PC-9 (cell line): ENCODE data around the gene STRIP2. TPM values are rescaled to one million over a fixed set of nuclear protein-coding genes. Genes with fewer than 3 reads are reported as not detected.

Experiments used
- BruUV-seq: library from RNA; stranded (reverse); fragments of 400-500 nt; replicated peaks from 2 replicates; lab custom pipeline; 2021; lab: Mats Ljungman, UMichigan
- CTCF ChIA-PET: fragments of 300-600 bp; sonication (Branson Sonifier 250); formaldehyde crosslinking; loops from one replicate; lab custom pipeline; 2022; ENCODE audit warnings: antibody characterized with exemption; lab: Charles Lee
- POLR2A ChIA-PET: fragments of 300-600 bp; sonication (Branson Sonifier 250); formaldehyde crosslinking; loops from one replicate; lab custom pipeline; 2022; ENCODE audit warnings: antibody characterized with exemption; ENCODE audit not compliant: unreplicated experiment; lab: Charles Lee
- DNase-seq, 2 experiments: peaks; one replicate each; pipeline versions ENCODE4 v3.0.0 to v3.0.0-alpha.2; 2015 to 2022; ENCODE audit warnings: mixed read lengths in 1 of 2
- H2AFZ ChIP-seq: fragments of 200-600 bp; sonication (generic); 2 replicates; pipeline ENCODE4 v1.8.1; 2017; ENCODE audit warnings: antibody characterized with exemption
- H3F3A ChIP-seq: fragments of 200-600 bp; sonication (generic); 2 replicates; pipeline ENCODE4 v1.8.1; 2017; ENCODE audit warnings: antibody characterized with exemption, mild to moderate bottlenecking, low read depth; ENCODE audit not compliant: insufficient read depth
- H3K27ac ChIP-seq: fragments of 200-600 bp; sonication (generic); 2 replicates; pipeline ENCODE4 v1.6.1; 2016; ENCODE audit warnings: mixed run types
- H3K27me3 ChIP-seq: fragments of 200-600 bp; sonication (generic); 2 replicates; pipeline ENCODE4 v1.6.1; 2016; ENCODE audit warnings: low read depth, mixed run types; ENCODE audit not compliant: insufficient read depth
- H3K36me3 ChIP-seq: fragments of 200-600 bp; sonication (generic); 2 replicates; pipeline ENCODE4 v1.6.1; 2016; ENCODE audit warnings: low read depth, mixed run types
- H3K4me1 ChIP-seq: fragments of 200-600 bp; sonication (generic); replicated peaks from 2 replicates; pipeline ENCODE4 v1.6.1; 2016; ENCODE audit warnings: mixed run types; ENCODE audit not compliant: insufficient read depth
- H3K4me2 ChIP-seq: fragments of 200-600 bp; sonication (generic); 2 replicates; pipeline ENCODE4 v1.6.1; 2017; ENCODE audit warnings: mixed run types
- H3K4me3 ChIP-seq: fragments of 200-600 bp; sonication (generic); 2 replicates; pipeline ENCODE4 v1.6.1; 2016; ENCODE audit warnings: mixed run types
- H3K79me2 ChIP-seq: fragments of 200-600 bp; sonication (generic); 2 replicates; pipeline ENCODE4 v1.6.1; 2017; ENCODE audit warnings: low read depth, mixed run types
- H3K9me2 ChIP-seq: fragments of 200-600 bp; sonication (generic); 2 replicates; pipeline ENCODE4 v1.8.1; 2017; ENCODE audit warnings: mild to moderate bottlenecking; ENCODE audit not compliant: insufficient read depth
- H3K9me3 ChIP-seq: fragments of 200-600 bp; sonication (generic); 2 replicates; pipeline ENCODE4 v1.8.1; 2016; ENCODE audit warnings: low read depth; ENCODE audit not compliant: insufficient read depth
- H4K20me1 ChIP-seq: fragments of 200-600 bp; sonication (generic); 2 replicates; pipeline ENCODE4 v1.8.1; 2017; ENCODE audit not compliant: insufficient read depth
- CTCF ChIP-seq: fragments of 200-600 bp; sonication (generic); conservative IDR thresholded peaks from 2 replicates; pipeline ENCODE4 v1.6.1; 2017; ENCODE audit warnings: mixed run types, antibody characterized with exemption, mild to moderate bottlenecking, moderate library complexity
- EZH2 ChIP-seq: fragments of 200-600 bp; sonication (generic); IDR thresholded peaks from 2 replicates; pipeline ENCODE4 v1.8.0; 2017; ENCODE audit warnings: antibody characterized with exemption, low read depth
- intact Hi-C: fragments of 100-400 bp; cut with micrococcal nuclease; formaldehyde crosslinking; loops from one replicate; pipeline ENCODE4 v1.10.0; 2022; ENCODE audit not compliant: unreplicated experiment
- total RNA-seq: library from RNA; stranded (reverse); gene quantifications from 2 replicates; pipeline ENCODE4 v1.2.3, GENCODE V29; 2021

STRIP2 gene
- total RNA-seq, 1 experiment from 2014 or later = 9.5 TPM

- no TSS peak for BruUV-seq
- H3K4me3 ChIP-seq = no peak overlapping the region
- H3K9me3 ChIP-seq = no peaks in the 10 kb centered on the region
- H3K79me2 ChIP-seq = no peaks in the 10 kb centered on the region
- no peak for TF ChIP-seq EZH2
- no peak for TF ChIP-seq CTCF
- POLR2A ChIA-PET = interaction anchor here (0.6 kb wide), 1 partner anchor 16 kb away, joined by 9 read pairs; no protein-coding TSS in a partner anchor
- no peaks in the 10 kb centered on the region for H3K36me3 ChIP-seq
- no peak overlapping the region for H2AFZ ChIP-seq
- no peak overlapping the region for H3K27ac ChIP-seq
- H3K4me2 ChIP-seq = no peak overlapping the region
- H3K4me1 ChIP-seq = 0 out of 2 replicates have a peak, but pooled peaks cover 5% of the 10 kb centered on the region
- no peaks in the 10 kb centered on the region for H3K27me3 ChIP-seq
- no peaks in the 10 kb centered on the region for H3K9me2 ChIP-seq
- DNase-seq = no peak
- intact Hi-C loops = no loop called here
- H3F3A ChIP-seq = no peaks in the 10 kb centered on the region
- H4K20me1 ChIP-seq = no peaks in the 10 kb centered on the region
- CTCF ChIA-PET = no interaction called here
Observed at GRCh38 chr7:129514683-129515082, 80.5 kb downstream of the STRIP2 start.

GRCh38 chr7:129515381-129515780, 81.1 kb downstream of the STRIP2 start:
- H3K27ac ChIP-seq = no peak overlapping the region
- CTCF ChIA-PET = no interaction called here

GRCh38 chr7:129517931-129518330, 83.7 kb downstream of the STRIP2 start:
- no peaks in the 10 kb centered on the region for H3K9me2 ChIP-seq
- no peaks in the 10 kb centered on the region for H3F3A ChIP-seq
- no peak for TF ChIP-seq EZH2
- no peak for TF ChIP-seq CTCF
- H3K9me3 ChIP-seq = no peaks in the 10 kb centered on the region
- CTCF ChIA-PET = no interaction called here
- no peak for DNase-seq
- H2AFZ ChIP-seq = no peak overlapping the region
- 0 out of 2 replicates have a peak, but pooled peaks cover 5% of the 10 kb centered on the region for H3K4me1 ChIP-seq
- H3K27me3 ChIP-seq = no peaks in the 10 kb centered on the region
- POLR2A ChIA-PET = no interaction called here
- no TSS peak for BruUV-seq
- intact Hi-C loops = no loop called here
- no peaks in the 10 kb centered on the region for H3K36me3 ChIP-seq
- H3K4me2 ChIP-seq = no peak overlapping the region
- H4K20me1 ChIP-seq = no peaks in the 10 kb centered on the region
- no peaks in the 10 kb centered on the region for H3K79me2 ChIP-seq
- H3K27ac ChIP-seq = no peak overlapping the region
- no peak overlapping the region for H3K4me3 ChIP-seq

More at GRCh38 chr7:129515381-129515780, 81.1 kb downstream of the STRIP2 start:
- no peak for TF ChIP-seq CTCF
- TF ChIP-seq EZH2 = no peak
- H3K79me2 ChIP-seq = no peaks in the 10 kb centered on the region
- H3K4me1 ChIP-seq = 0 out of 2 replicates have a peak, but pooled peaks cover 5% of the 10 kb centered on the region
- no peaks in the 10 kb centered on the region for H3K9me3 ChIP-seq
- H3K36me3 ChIP-seq = no peaks in the 10 kb centered on the region
- H4K20me1 ChIP-seq = no peaks in the 10 kb centered on the region
- H3F3A ChIP-seq = no peaks in the 10 kb centered on the region
- no TSS peak for BruUV-seq
- POLR2A ChIA-PET = no interaction called here
- no peaks in the 10 kb centered on the region for H3K9me2 ChIP-seq
- no peak overlapping the region for H3K4me2 ChIP-seq
- intact Hi-C loops = no loop called here
- H2AFZ ChIP-seq = no peak overlapping the region
- DNase-seq = no peak
- H3K27me3 ChIP-seq = no peaks in the 10 kb centered on the region
- no peak overlapping the region for H3K4me3 ChIP-seq
